RPMI8226 (cell line): ENCODE data around the gene SUPV3L1.
A peak's percentile ranks its signal among the peaks of the same experiment; 100 is the strongest.
"Not testable (repeated sequence)": the region's sequence is repeated elsewhere in the genome, so short reads cannot be mapped to it uniquely, and the experiment has no call there.

Source experiments
- DNase-seq: peaks from one replicate; pipeline ENCODE4 v3.0.0-alpha.2; 2015

The SUPV3L1 gene

DNA sequence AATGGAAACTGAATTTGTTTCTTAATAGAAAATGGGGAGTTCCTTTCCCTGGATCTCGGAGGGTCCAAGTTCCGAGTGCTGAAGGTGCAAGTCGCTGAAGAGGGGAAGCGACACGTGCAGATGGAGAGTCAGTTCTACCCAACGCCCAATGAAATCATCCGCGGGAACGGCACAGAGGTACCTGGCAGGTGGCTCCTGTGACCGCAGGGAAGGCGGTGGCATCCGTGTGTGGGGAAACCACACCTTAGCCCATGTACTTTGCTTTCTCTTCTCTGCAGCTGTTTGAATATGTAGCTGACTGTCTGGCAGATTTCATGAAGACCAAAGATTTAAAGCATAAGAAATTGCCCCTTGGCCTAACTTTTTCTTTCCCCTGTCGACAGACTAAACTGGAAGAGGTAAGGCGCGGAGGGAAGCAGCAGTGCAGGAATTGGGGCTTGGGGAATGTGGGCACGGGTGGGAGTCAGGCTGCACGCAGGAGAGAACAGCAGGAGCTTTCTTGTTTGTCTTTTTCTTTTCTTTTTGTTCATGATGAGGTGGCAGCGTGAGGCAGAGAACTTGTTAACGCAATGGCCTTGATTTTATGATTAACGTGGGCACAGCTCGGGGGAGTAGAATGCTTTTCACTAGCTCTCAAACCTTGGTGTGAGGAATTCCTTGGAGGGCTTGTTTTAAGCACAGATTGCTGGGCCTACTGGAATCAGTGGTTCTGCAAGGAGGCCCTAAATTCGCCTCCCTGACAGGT, 52.9 kb downstream of the SUPV3L1 start:
- peak; percentile 68 for DNase-seq

DNA sequence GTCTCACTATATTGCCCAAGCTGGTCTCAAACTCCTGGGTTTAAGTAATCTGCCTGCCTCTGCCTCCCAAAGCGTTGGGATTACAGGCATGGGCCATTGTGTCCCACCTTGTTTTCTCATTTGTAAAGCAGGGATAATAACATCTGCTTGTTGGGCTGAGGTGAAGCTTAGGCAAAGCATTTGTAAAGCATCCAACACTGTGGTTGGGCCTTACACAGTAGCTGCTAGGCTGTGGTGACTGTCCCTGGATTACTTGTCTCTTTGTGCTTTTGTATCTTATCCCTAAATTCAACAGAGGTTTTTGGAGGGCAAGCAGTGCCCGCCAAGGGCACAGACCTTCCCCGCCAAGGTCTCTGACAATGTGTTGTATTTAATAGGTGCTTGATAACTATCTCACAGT, 54.4 kb downstream of the SUPV3L1 start:
- DNase-seq, result no peak

DNA sequence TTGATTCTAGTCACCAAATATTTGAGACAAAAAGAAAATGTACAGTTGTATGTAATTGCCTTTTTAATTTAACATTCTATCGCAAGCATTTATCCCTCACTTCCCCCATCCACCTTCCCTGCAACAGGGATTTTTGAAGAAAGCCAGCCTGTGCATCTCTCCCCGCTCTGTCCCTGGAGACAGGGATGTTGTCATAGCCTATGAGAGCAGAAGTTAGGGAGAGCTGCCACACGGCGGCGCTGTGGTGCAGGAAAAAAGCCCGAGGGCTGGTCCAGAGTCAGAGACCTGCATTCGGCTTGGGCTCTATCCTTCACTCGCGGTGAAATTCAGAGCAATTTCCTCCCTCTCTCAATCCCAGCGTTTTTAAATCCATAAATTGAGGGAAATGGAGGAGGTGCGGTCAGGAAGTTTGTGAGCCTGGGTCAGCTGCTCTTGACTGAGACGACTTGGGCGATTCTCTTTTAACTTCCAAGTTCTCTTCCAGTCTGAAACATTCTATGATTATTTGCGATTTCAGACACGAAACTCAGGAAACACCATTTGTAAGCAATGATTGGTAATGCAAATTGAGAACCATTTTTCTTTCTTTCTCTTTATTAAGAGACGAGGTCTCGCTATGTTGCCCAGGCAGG, 57.6 kb downstream of the SUPV3L1 start:
- DNase-seq, result peak; percentile 72

DNA sequence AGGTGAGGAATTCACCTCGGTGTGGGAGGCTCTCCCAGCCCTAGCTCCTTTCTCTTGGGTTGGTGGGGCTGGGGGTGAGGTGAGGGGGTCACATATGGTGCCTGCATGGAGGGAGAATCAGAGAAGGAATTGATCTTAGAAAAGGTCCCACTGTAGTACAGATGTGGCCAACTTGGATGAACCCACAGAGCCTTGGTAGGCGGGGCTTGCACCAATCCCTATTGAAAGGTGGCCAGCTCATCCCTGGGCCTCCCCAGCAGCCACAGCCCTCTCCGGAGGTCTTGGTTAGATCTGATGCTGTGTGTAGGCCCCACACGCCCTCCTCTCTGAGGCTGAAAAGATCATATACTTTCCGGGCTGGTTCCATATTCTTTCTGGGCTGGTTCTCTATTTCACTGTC, 59.1 kb downstream of the SUPV3L1 start:
- no peak for DNase-seq

DNA sequence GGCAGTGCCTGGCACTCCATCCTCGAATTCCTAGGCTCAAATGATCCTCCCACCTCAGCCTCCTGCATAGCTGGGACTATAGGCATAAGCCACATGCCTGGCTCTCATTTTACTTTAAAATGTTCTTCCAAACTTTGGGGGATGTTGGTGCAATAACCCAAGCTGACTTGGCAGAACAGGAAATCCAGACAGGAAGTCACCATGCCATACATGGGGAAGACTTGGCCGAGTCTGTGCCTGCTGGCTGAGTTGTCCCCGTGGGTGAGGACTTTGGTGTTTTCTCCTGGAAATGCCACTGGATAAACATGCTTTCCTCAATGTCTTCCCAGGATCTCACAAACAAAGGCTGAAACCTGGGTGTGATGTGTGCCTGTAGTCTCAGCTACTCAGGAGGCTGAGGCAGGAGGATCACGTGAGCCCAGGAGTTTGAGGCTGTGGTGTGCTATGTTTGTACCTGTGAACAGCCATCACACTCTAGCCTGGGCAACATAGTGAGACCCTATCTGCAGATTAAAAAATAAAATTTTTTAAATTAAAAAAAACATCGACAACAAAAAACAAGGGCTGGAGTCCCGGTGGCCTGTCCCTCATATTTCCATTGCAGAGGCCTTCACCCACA, 59.9 kb downstream of the SUPV3L1 start:
- DNase-seq, result no peak

DNA sequence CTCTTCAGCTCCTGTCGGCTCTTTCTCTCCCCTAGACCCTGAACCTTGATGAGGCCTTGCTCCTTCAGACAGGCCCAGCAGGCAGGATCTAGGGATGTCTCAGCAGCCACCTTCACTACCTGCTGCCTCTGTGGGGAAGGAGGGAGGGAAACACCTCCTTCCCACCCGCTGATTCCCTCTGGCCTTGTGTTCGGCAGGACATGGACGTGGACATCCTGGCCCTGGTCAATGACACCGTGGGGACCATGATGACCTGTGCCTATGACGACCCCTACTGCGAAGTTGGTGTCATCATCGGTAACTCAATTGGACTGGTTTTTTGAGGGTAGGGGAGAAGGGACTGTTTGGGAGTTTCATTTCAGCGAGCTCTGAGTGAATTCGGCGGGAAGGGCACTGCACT, 60.4 kb downstream of the SUPV3L1 start:
- no peak for DNase-seq

DNA sequence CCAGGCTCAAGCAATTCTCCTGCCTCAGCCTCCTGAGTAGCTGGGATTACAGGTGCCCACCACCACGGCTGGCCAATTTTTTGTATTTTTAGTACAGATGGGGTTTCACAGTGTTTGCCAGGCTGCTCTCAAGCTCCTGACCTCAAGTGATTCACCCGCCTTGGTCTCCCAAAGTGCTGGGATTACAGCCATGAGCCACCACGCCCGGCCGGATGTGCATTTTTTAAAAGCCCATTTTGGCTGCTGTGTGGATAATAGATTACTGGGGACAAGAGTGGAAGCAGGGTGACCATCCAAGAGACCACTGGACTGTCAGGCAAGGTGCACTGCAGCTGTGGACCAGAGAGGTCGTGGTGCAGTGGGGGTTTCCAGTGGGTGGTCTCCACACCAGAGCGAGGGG, 61.5 kb downstream of the SUPV3L1 start:
- DNase-seq, result no peak

DNA sequence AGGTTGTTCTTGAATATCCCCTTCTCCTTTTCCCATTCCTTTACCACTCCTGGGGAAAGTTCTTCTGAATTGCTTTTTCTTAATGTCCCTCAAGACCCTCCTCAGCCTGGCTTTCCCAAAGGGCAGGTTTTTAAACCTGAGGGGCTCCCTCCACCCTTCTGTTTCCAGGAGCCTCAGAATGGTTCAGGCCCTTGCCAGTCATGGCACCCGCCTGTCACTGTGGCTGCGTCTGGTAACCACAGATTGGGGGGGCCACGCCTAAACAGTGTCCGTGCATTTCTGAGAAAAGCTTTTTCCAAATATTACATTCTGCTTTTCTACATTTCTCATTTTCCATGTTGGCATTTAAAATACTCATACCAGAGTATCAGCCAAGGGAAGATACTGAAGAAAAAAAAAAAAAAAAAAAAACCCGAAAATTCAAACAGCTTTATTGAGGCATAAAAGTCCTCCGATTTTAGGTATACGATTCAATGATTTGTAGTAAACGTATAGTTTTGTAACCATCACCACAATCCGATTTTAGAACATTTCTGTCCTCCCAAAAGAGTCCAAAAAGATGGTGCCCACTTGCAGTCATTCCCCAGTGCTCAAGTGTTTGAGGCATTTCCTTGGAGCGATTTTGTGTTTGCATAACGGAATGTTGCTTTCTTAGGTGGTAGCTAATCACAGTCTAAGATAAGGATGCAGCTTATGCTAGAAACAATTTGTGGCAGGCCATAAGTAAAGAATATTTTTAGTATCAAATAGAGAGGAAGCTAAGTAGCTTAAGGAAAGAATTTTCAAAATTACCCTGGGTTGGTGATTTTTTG, 62.2 kb downstream of the SUPV3L1 start:
- no peak for DNase-seq

DNA sequence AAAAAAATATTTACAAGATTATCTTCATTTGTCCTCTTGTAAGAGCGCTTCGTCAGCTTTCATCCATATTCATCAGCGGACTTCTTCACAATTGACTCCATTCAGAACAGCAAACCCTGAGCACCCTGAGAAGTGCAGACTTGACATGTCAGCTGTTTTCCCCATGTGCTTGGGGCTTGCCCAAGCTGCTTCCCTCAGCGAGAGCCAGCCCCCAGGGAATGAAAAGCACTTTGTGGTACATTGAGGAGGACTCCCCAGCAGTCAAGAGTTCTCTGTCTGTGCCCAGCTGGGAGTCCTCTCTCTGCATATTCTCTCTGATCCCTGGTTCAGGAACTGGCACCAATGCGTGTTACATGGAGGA, 62.8 kb downstream of the SUPV3L1 start:
- peak; percentile 40 for DNase-seq

DNA sequence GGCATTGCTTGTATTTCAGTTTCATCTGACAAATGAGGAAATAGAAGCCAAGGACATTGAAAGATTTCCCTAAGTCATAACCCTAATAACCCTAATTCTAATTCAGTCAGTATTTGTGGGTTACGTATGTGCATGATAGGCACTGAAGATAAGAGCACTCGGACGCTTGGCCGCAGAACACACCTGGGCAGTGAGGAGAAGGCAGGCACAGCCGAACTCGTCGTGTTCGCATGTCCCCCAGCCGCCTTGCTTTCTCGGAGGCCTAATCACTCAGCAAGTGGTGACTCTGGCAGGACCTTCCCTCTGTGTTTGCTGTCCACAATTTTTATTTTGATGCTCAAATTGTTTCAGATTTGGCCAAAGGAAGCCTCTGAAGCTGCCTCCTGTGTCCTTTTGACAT, 63.8 kb downstream of the SUPV3L1 start:
- DNase-seq, result no peak

DNA sequence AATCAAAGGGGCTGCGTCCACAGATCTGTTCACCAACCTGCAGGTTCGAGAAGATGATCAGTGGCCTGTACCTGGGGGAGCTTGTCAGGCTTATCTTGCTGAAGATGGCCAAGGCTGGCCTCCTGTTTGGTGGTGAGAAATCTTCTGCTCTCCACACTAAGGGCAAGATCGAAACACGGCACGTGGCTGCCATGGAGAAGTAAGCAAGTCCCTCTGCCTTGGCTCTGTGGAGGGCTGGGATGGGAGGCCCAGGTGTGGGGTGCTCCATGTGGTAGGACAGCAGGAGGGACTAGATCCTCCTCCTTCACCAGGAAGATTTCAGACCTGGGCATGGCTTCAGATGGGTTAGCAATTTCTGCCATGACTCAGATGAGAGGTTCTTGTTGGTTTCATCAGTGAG, 66.0 kb downstream of the SUPV3L1 start:
- no peak for DNase-seq

DNA sequence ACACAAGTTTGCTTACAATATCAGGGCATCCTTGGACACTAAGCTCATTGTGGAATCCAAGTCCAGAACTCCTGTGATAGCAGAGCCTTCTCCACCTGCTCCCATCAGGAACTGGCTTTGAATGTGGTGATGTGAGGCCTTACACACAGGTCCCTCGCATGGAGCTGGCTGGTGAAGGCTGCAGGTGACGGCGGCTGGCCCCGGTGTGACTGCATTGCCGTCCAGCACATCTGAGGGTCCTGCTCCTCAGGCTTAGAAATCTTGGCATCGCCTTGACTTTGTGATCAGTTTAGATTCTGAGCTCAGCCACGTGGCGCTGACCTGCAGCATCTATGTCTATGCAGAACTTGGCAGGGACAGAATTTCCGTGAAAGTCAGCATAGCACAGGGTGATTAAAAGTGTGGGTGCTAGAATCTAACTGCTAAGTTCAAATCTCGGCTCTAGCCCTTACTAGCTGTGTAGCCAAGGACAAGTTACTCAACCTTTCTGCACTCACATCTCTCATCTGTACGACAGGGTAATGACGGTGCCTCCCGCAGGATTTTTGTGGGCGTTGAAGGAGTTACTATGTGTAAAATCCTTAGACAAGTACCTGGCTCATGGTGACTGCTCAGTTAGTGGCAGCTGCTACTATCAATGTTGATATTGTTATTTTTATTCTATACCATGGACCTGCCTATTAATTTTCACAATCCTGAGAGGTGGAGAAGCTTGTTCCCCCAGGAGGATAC, 66.7 kb downstream of the SUPV3L1 start:
- DNase-seq, result no peak

DNA sequence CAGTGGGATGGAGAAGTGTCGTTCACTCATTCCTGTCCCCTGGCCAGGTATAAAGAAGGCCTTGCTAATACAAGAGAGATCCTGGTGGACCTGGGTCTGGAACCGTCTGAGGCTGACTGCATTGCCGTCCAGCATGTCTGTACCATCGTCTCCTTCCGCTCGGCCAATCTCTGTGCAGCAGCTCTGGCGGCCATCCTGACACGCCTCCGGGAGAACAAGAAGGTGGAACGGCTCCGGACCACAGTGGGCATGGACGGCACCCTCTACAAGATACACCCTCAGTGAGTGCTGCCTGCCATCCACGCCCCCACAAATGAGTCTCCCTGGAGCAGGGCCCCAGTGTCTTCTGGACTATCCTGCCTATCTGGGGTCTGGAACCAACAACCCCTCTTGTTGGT, 67.3 kb downstream of the SUPV3L1 start:
- no peak for DNase-seq

DNA sequence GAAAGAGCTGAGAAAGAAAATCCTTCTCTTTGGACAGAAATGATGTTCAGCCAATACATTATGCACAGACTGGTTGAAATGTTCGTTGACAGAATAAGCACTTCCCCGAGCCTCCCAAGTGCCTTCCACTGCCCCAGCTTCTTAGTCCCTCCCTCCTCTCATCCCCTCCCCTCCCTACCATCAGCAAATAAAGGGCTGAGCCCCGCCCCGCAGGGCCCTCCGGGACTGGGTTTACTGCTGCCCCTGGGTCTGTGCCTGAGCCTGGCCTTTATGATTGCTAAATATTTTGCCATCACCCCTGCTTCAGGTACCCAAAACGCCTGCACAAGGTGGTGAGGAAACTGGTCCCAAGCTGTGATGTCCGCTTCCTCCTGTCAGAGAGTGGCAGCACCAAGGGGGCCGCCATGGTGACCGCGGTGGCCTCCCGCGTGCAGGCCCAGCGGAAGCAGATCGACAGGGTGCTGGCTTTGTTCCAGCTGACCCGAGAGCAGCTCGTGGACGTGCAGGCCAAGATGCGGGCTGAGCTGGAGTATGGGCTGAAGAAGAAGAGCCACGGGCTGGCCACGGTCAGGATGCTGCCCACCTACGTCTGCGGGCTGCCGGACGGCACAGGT, 68.2 kb downstream of the SUPV3L1 start:
- DNase-seq, result no peak

DNA sequence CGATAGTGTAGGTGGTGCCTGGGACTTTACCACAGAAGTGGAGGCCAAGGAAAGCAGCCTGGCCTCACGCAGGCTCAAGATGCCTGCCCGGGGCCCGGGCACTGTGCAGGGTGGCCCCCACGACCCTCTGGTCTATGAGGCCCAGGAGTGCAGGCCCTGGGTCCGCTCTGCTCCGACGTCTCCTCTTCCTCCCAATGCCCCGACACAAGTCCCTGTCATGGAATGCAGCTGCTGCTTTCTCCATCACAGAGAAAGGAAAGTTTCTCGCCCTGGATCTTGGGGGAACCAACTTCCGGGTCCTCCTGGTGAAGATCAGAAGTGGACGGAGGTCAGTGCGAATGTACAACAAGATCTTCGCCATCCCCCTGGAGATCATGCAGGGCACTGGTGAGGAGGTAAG, 70.0 kb downstream of the SUPV3L1 start:
- DNase-seq, result no peak

DNA sequence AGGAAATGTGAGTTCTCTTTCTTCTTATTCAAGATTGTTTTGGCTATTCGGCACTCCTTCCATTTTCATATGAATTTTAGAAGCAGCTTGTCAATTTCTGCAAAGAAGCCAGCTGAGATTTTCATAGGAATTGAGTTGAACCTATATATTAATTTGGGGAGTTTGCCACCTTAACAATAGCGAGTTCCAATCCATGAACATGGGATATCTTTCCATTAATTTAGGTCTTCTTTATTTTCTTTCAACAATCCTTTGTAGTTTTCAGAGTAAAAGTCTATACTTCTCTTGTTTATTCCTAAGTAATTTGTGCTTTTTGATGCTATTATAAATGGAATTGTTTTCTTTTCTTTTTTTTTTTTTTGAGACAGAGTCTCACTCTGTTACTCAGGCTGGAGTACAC, 71.4 kb downstream of the SUPV3L1 start:
- not testable (repeated sequence) for DNase-seq

DNA sequence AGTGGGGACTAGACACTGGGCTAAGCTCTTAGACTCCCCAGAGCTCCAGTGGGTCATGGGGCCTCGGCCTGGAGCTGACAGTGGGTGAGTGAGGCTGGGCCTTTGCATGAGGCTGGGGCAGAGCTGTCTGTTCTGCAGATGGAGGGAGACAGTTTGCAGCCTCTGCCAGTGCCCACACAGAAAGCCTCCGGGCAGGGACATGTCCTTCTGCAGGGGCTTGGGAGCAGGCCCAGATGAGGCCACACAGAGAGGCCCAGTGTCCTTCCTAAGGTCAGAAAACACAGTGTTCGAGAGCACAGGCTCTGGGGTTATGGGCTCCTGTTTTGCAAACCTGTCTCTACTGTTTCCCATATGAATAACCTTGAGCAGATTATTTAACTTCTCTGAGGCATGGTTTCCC, 73.1 kb downstream of the SUPV3L1 start:
- DNase-seq, result no peak

DNA sequence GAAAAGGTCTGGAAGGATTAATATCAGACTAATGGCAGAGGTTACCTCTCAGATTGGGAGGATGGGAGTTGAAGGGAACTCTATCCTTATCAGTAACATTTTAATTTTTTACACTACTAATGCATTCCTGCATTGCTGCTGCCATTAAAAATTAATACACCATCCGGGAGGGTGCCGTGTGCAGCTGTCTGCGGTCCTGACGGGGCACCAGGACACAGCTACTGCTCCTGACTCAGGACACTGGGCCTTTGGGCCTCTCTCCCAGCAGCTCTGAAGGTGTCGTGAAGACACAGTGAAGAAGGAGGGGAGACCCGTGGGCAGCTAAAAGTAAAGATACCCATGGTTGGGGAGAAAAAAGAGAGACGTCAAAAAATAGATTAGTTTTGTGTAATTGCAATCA, 74.8 kb downstream of the SUPV3L1 start:
- DNase-seq, result no peak
